Thyroid gland (tissue), 4 donors: ENCODE measurements around the gene RAD9A.

Experiments
- CTCF ChIP-seq, 6 experiments: fragments of 200-600 bp in 3 of 6; fragments of 450-650 bp in 3 of 6; sonication (generic) in 3 of 6; IDR thresholded peaks; one replicate each; pipeline ENCODE4 v1.5.1; 2016 to 2019; ENCODE audit warnings: antibody characterized with exemption in 6 of 6, mild to moderate bottlenecking in 2 of 6, inconsistent platforms in 1 of 6, moderate library complexity in 1 of 6
- POLR2A ChIP-seq, 2 donors: fragments of 450-650 bp; IDR thresholded peaks; one replicate each; pipeline ENCODE4 v1.6.1; 2017; ENCODE audit warnings: antibody characterized with exemption in 2 of 2, mild to moderate bottlenecking in 2 of 2, moderate library complexity in 1 of 2

- TF ChIP-seq POLR2A (IDR thresholded peaks at IDR 0.05) (no peak), CTCF (IDR thresholded peaks at IDR 0.05) (no peak)
These were observed 47.5 kb upstream of the RAD9A start for GRCh38 chr11:67344264-67344663.
